K562 (cell line): ENCODE measurements around the gene USP35. TPM values are rescaled to one million over a fixed set of nuclear protein-coding genes. Genes with fewer than 3 reads are reported as not detected.

ENCODE experiments used
- AFF4 ChIP-seq: sonication (generic); formaldehyde crosslinking; IDR thresholded peaks from 2 replicates; pipeline ENCODE4 v1.8.0; 2023; ENCODE audit warnings: mild to moderate bottlenecking, missing genetic modification reagents
- ARID1B ChIP-seq: fragments of 450-650 bp; IDR thresholded peaks from 2 replicates; pipeline ENCODE4 v1.6.1; 2016; ENCODE audit warnings: antibody characterized with exemption, mild to moderate bottlenecking, inconsistent platforms
- CBX1 ChIP-seq: sonication (generic); IDR thresholded peaks from 2 replicates; pipeline ENCODE4 v1.6.1; 2016; ENCODE audit warnings: antibody characterized with exemption, low read depth, mild to moderate bottlenecking
- HBP1 ChIP-seq: fragments of 450-650 bp; formaldehyde crosslinking; IDR thresholded peaks from 2 replicates; pipeline ENCODE4 v1.4.0; 2022; ENCODE audit warnings: missing genetic modification characterization
- HCFC1 ChIP-seq: IDR thresholded peaks from 2 replicates; pipeline ENCODE4 v1.6.1; 2012; ENCODE audit warnings: low read depth, low read length, improper control_type of control experiment
- HMGXB4 ChIP-seq: sonication (generic); formaldehyde crosslinking; IDR thresholded peaks from 2 replicates; pipeline ENCODE4 v1.8.1; 2023; ENCODE audit warnings: mild to moderate bottlenecking, missing genetic modification reagents
- ID3 ChIP-seq, 2 experiments: fragments of 250-450 bp in 1 of 2; fragments of 450-650 bp in 1 of 2; sonication (Bioruptor Pico) in 1 of 2; IDR thresholded peaks; 2 replicates each; pipeline versions ENCODE4 v1.6.1 to v1.8.0; 2016 to 2021; ENCODE audit warnings: mild to moderate bottlenecking in 2 of 2, moderate library complexity in 2 of 2, missing compliant biosample characterization in 1 of 2, missing genetic modification characterization in 1 of 2
- PHF20 ChIP-seq: fragments of 450-650 bp; IDR thresholded peaks from 2 replicates; pipeline ENCODE4 v1.6.1; 2018; ENCODE audit not compliant: partially characterized antibody
- RBM22 ChIP-seq: fragments of 200-400 bp; formaldehyde crosslinking; IDR thresholded peaks from 2 replicates; pipeline ENCODE4 v1.6.1; 2018; ENCODE audit warnings: low read length, low read depth; ENCODE audit not compliant: poor library complexity, severe bottlenecking
- SIN3B ChIP-seq: fragments of 450-650 bp; IDR thresholded peaks from 2 replicates; pipeline ENCODE4 v1.6.1; 2017; ENCODE audit warnings: low read depth, mild to moderate bottlenecking, moderate library complexity
- SMAD4 ChIP-seq: fragments of 250-450 bp; sonication (Bioruptor Pico); conservative IDR thresholded peaks from 2 replicates; pipeline ENCODE4 v1.8.0; 2021; ENCODE audit warnings: inconsistent platforms, mild to moderate bottlenecking, moderate library complexity
- SMARCA4 ChIP-seq: fragments of 450-650 bp; IDR thresholded peaks from 2 replicates; pipeline ENCODE4 v1.6.1; 2016
- SP1 ChIP-seq: sonication (generic); formaldehyde crosslinking; IDR thresholded peaks from 2 replicates; pipeline ENCODE4 v1.8.1; 2022; ENCODE audit warnings: mild to moderate bottlenecking, missing genetic modification reagents
- SRF ChIP-seq, 2 experiments: fragments of 250-450, 450-650 bp in 1 of 2; sonication (Bioruptor Pico) in 1 of 2; sonication (generic) in 1 of 2; formaldehyde crosslinking; IDR thresholded peaks; 2 replicates each; pipeline versions ENCODE4 v1.5.0 to v1.5.1; 2020 to 2022; ENCODE audit warnings: mild to moderate bottlenecking in 1 of 2, missing genetic modification reagents in 1 of 2
- U2AF1 ChIP-seq: fragments of 200-400 bp; formaldehyde crosslinking; optimal IDR thresholded peaks from 2 replicates; pipeline ENCODE3; 2017; ENCODE audit warnings: mild to moderate bottlenecking, low read depth, low read length, moderate library complexity
- ZNF143 ChIP-seq: sonication (generic); formaldehyde crosslinking; IDR thresholded peaks from 2 replicates; pipeline ENCODE4 v1.9.0; 2022; ENCODE audit warnings: mild to moderate bottlenecking, missing genetic modification reagents
- ZNF24 ChIP-seq: fragments of 450-650 bp; IDR thresholded peaks from 2 replicates; pipeline ENCODE4 v1.6.1; 2016
- ZNF589 ChIP-seq: fragments of 200-800 bp; sonication (Bioruptor generic); IDR thresholded peaks from 2 replicates; pipeline ENCODE4 v1.6.1; 2016; ENCODE audit warnings: low read depth, missing genetic modification characterization, missing compliant biosample characterization
- ZNF644 ChIP-seq: fragments of 200-800 bp; sonication (Bioruptor generic); IDR thresholded peaks from 2 replicates; pipeline ENCODE4 v1.6.1; 2016; ENCODE audit warnings: low read depth, missing genetic modification characterization, missing compliant biosample characterization
- polyA plus RNA-seq, 8 experiments: library from polyadenylated mRNA; depleted of rRNA in 4 of 8; stranded (reverse) in 5 of 8; unstranded in 3 of 8; fragments of >200 nt; fragmentation: Nextera tagmentation in 2 of 8; fragmentation: Illumina TruSeq in 1 of 8; extraction: Ambion mirVana in 2 of 8; extraction: Trizol in 1 of 8; gene quantifications; 2 replicates each; pipeline versions ENCODE4 v1.2.1 to v1.2.3, GENCODE V29; 2011 to 2014; ENCODE audit warnings: inconsistent platforms in 1 of 8, missing spikeins in 1 of 8
- total RNA-seq, 7 experiments: library from RNA; depleted of rRNA in 6 of 7; stranded (reverse); fragments of >200 nt in 6 of 7; fragmentation: Illumina TruSeq in 2 of 7; extraction: Trizol in 2 of 7; gene quantifications; 2 replicates each; pipeline versions ENCODE4 v1.2.1 to v1.2.3, GENCODE V29; 2011 to 2021; ENCODE audit warnings: low replicate concordance in 1 of 7

USP35 gene
- total and polyA plus RNA-seq, 9 of the 15 experiments (the other 6 are each of a cell fraction or from before 2014, with no cell fraction given), result 0.01 to 4.8 (median 3.6) TPM

GRCh38 chr11:78188286-78189173 is at the start of gene USP35, which contains the start of gene KCTD21 (continued):
- no peak for TF ChIP-seq ID3 (CRISPR knock-in tag; IDR thresholded peaks at IDR 0.05)
- TF ChIP-seq ID3 (tag; IDR thresholded peaks at IDR 0.05), result peak; percentile 86
- TF ChIP-seq AFF4 (CRISPR knock-in tag), result peak; percentile 75; the same call in 1 of the 2 replicates
- peak; percentile 99 for TF ChIP-seq ZNF143 (CRISPR knock-in tag)
- TF ChIP-seq U2AF1, result peak; percentile 38
- TF ChIP-seq HCFC1, result peak; percentile 98
- peak; percentile 96 for TF ChIP-seq SP1 (CRISPR knock-in tag)
- TF ChIP-seq SRF (CRISPR knock-in tag; IDR thresholded peaks at IDR 0.05), result peak in 1 of 2 experiments; percentile 79; a peak in 1 of 4 replicates
- TF ChIP-seq SMAD4 (CRISPR knock-in tag), result peak; percentile 63; the same call in 1 of the 2 replicates
- TF ChIP-seq ZNF644 (tag), result peak; percentile 67; the same call in 1 of the 2 replicates
- TF ChIP-seq PHF20, result peak; percentile 72
- peak; percentile 62; the same call in 1 of the 2 replicates for TF ChIP-seq HMGXB4 (CRISPR knock-in tag)
- TF ChIP-seq ARID1B, result peak; percentile 57; the same call in 1 of the 2 replicates
- TF ChIP-seq ZNF589 (CRISPR knock-in tag), result no peak
- peak; percentile 73 for TF ChIP-seq RBM22
- TF ChIP-seq HBP1 (CRISPR knock-in tag), result 0 out of 2 replicates have a peak, but pooled peaks have one; percentile 38
- peak; percentile 99 for TF ChIP-seq CBX1
- TF ChIP-seq ZNF24, result 0 out of 2 replicates have a peak, but pooled peaks have one; percentile 14
- no peak for TF ChIP-seq SMARCA4
- no peak for TF ChIP-seq SIN3B
